ENCODE results near the gene DIDO1. TPM values are rescaled to one million over a fixed set of nuclear protein-coding genes. Genes with fewer than 3 reads are reported as not detected.

DIDO1 gene
- total and polyA plus RNA-seq, 2 of the 13 experiments (the other 11 are each of a cell fraction or from before 2014, with no cell fraction given): 75.0 to 75.1 TPM

- TF ChIP-seq ZNF276 (CRISPR knock-in tag; IDR thresholded peaks at IDR 0.05; ENCODE audit: low read depth): no peak
- TF ChIP-seq TFE3 (CRISPR knock-in tag; IDR thresholded peaks at IDR 0.05): no peak
- no peak for TF ChIP-seq EP300 (IDR thresholded peaks at IDR 0.05; ENCODE audit: low read depth in 2 of 2, low read length in 2 of 2)
- TF ChIP-seq EP300 (CRISPR knock-in tag; IDR thresholded peaks at IDR 0.05; ENCODE audit: borderline replicate concordance): no peak
- no peak for TF ChIP-seq SNAPC5 (CRISPR knock-in tag; IDR thresholded peaks at IDR 0.05; ENCODE audit: borderline replicate concordance)
- no peak for TF ChIP-seq ZNF550 (CRISPR knock-in tag; IDR thresholded peaks at IDR 0.05; ENCODE audit: borderline replicate concordance)
- no peak for TF ChIP-seq ZNF235 (CRISPR knock-in tag; IDR thresholded peaks at IDR 0.05; ENCODE audit: borderline replicate concordance)
- TF ChIP-seq CENPT (CRISPR knock-in tag; IDR thresholded peaks at IDR 0.05; ENCODE audit: low read depth): no peak
- TF ChIP-seq TOE1 (CRISPR knock-in tag; IDR thresholded peaks at IDR 0.05): no peak
- no peak for TF ChIP-seq RXRB (CRISPR knock-in tag; IDR thresholded peaks at IDR 0.05; ENCODE audit: borderline replicate concordance)
- no peak for TF ChIP-seq NFE2 (CRISPR knock-in tag; IDR thresholded peaks at IDR 0.05)
- TF ChIP-seq TCF7L2 (IDR thresholded peaks at IDR 0.05; ENCODE audit: low read depth, low read length): no peak
- no peak for TF ChIP-seq ZFP82 (CRISPR knock-in tag; IDR thresholded peaks at IDR 0.05; ENCODE audit: borderline replicate concordance)
- no peak for TF ChIP-seq CENPBD1 (CRISPR knock-in tag; IDR thresholded peaks at IDR 0.05; ENCODE audit: borderline replicate concordance, low read depth)
- TF ChIP-seq ZNF530 (CRISPR knock-in tag; IDR thresholded peaks at IDR 0.05; ENCODE audit: low read depth): no peak
- no peak for TF ChIP-seq STAT6 (CRISPR knock-in tag; IDR thresholded peaks at IDR 0.05; ENCODE audit: borderline replicate concordance)
- TF ChIP-seq PRDM10 (CRISPR knock-in tag; IDR thresholded peaks at IDR 0.05; ENCODE audit: low read depth): no peak
- TF ChIP-seq ZNF569 (CRISPR knock-in tag; IDR thresholded peaks at IDR 0.05; ENCODE audit: borderline replicate concordance): no peak
Observed at GRCh38 chr20:62924442-62925075, 1.7 kb downstream of the DIDO1 start (continued).

All from HepG2 (cell line).